Measurements from ENCODE around the gene SPAG9.
"Not testable (repeated sequence)": the region's sequence is repeated elsewhere in the genome, so short reads cannot be mapped to it uniquely, and the experiment has no call there.

The SPAG9 gene

DNA sequence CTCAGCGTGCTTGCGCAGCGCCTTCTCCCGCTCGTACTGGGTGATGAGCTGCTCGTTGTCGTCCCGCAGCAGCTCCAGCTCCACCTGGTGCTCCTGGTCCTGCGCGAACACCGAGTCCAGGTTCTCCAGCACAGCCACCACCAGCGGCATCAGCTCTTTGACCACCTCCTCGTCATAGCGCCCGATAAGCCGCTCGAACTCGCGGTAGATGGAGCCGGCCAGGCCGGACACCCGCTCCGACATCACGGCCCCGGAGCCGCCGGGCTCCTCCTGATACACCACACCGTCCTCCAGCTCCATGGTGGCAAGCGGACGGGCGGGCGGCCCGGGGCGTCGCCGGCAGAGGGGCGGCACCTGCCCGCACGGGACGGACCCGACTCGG, 320 bp downstream of the SPAG9 start:
- peak in 1 of 2 donors; percentile 44 for DNase-seq (ENCODE audit: low read depth in 2 of 2)
- TF ChIP-seq, protein P1, sequence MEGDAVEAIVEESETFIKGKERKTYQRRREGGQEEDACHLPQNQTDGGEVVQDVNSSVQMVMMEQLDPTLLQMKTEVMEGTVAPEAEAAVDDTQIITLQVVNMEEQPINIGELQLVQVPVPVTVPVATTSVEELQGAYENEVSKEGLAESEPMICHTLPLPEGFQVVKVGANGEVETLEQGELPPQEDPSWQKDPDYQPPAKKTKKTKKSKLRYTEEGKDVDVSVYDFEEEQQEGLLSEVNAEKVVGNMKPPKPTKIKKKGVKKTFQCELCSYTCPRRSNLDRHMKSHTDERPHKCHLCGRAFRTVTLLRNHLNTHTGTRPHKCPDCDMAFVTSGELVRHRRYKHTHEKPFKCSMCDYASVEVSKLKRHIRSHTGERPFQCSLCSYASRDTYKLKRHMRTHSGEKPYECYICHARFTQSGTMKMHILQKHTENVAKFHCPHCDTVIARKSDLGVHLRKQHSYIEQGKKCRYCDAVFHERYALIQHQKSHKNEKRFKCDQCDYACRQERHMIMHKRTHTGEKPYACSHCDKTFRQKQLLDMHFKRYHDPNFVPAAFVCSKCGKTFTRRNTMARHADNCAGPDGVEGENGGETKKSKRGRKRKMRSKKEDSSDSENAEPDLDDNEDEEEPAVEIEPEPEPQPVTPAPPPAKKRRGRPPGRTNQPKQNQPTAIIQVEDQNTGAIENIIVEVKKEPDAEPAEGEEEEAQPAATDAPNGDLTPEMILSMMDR (IDR thresholded peaks at IDR 0.05; ENCODE audit: low read depth, low read length) = no peak
- peak overlapping the region; percentile 98 to 99 for H3K4me3 ChIP-seq (replicated peaks in 1 of 2; ENCODE audit: low read depth in 2 of 2, low read length in 2 of 2)

- peak; percentile 49 to 51 for DNase-seq (ENCODE audit: low read depth in 2 of 2)
- TF ChIP-seq, protein P1 (IDR thresholded peaks at IDR 0.05; ENCODE audit: low read depth, low read length) = peak; percentile 21
- H3K4me3 ChIP-seq (replicated peaks in 1 of 2; ENCODE audit: low read depth in 2 of 2, low read length in 2 of 2) = peak overlapping the region; percentile 98 to 99
Measured at GRCh38 chr17:51119415-51120356, 982 bp downstream of the SPAG9 start.

DNA sequence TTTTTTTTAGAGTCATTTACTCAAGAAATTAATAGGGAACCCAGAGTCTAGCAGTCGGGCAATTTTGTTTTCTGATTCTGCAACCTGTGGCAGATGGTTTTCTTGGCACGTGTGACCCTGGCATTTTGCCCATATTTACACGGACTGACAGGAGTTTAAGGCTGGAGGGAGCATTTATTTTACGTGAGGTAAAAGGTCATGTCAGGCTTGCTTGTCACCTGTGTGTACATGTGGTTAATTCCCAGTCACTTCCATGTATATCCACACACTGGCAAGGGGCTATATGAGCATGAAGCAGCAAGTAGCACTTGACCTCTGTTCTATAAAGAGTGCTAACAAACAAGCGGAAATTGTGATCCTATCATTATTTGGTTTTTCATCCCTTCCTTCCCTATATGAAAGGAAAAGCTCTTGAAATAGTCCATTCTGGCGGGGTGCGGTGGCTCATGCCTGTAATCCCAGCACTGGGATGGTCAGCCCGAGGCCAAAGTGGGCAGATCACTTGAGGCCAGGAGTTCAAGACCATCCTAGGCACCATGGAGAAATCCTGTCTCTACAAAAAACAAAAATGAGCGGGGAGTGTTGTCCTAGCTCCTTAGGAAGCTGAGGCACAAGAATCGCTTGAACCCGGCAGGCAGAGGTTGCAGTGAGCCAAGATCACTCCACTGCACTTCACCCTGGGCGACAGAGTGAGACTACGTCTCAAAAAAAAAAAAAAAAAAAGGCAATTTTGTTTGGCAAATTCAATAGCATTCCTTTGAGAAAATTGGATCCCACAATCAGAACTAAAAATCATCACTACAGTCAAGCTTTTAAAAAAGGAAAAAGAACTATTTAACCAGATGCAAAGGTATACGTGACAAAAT, 2.1 kb downstream of the SPAG9 start:
- TF ChIP-seq, protein P1 (IDR thresholded peaks at IDR 0.05; ENCODE audit: low read depth, low read length) = no peak
- peak overlapping the region in 1 of 2 donors; percentile 98 for H3K4me3 ChIP-seq (replicated peaks in 1 of 2; ENCODE audit: low read depth in 2 of 2, low read length in 2 of 2)
- DNase-seq (ENCODE audit: low read depth in 2 of 2) = no peak

GRCh38 chr17:51115179-51115578, 5.5 kb downstream of the SPAG9 start:
- no peak overlapping the region for H3K4me3 ChIP-seq (replicated peaks in 1 of 2; ENCODE audit: low read depth in 2 of 2, low read length in 2 of 2)
- TF ChIP-seq, protein P1 (IDR thresholded peaks at IDR 0.05; ENCODE audit: low read depth, low read length) = no peak
- DNase-seq (ENCODE audit: low read depth in 2 of 2) = no peak

DNA sequence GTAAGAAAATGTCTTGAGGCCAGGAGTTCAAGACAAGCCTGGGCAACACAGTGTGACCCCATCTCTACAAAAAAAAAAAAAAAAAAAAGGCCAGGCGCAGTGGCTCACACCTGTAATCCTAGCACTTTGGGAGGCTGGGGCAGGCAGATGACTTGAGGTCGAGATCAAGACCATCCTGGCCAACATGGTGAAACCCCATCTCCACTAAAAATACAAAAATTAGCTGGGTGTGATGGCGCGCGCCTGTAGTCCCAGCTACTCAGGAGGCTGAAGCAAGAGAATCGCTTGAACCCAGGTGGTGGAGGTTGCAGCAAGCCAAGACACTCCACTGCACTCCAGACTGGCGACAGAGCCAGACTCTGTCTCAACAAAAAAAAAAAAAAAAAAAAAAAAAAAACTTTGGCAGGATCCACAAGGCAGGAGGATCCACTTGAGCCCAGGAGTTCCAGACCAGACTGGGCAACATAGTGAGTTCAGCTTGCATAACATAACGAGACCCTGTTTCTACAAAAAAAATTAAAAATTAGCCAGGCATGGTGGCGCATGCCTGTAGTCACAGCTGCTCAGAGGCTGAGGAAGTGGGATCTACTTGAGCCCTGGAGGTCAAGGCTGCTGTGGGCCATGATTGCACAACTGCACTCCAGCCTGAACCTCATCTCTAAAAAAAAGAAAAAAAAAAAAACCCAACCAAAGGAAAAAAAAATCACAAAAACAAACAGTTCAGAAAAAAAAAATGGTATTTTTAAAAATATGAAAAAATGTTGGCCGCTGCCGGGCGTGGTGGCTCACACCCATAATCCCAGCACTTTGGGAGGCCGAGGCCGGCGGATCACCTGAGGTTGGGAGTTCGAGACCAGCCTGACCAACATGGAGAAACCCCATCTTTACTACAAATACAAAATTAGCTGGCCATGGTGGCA, 8.1 kb downstream of the SPAG9 start:
- not testable (repeated sequence) for H3K4me3 ChIP-seq (replicated peaks in 1 of 2; ENCODE audit: low read depth in 2 of 2, low read length in 2 of 2)
- peak; percentile 76 to 79 for DNase-seq (ENCODE audit: low read depth in 2 of 2)

DNA sequence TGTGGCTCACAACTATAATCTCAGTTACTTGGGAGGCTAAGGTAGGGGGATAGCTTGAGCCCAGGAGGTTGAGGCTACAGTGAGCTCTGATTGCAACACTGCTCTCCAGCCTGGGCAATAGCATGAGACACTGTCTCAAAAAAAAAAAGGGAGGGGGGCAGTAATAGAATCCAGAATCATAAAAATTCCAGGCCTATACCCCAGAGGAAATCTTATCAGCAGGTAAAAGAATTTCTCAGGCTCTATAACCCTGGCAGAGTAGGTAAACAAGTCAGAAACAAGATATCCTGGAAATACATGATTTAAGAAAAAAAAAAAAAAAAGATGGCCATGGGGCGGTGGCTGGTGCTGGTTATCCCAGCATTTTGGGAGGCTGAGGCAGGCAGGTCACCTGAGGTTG, 12.9 kb downstream of the SPAG9 start:
- H3K4me3 ChIP-seq (replicated peaks in 1 of 2; ENCODE audit: low read depth in 2 of 2, low read length in 2 of 2) = no peak overlapping the region
- DNase-seq (ENCODE audit: low read depth in 2 of 2) = peak in 1 of 2 donors; percentile 10
- TF ChIP-seq, protein P1 (IDR thresholded peaks at IDR 0.05; ENCODE audit: low read depth, low read length) = no peak
